Measurements from ENCODE around the gene RNF213. TPM values are rescaled to one million over a fixed set of nuclear protein-coding genes. Genes with fewer than 3 reads are reported as not detected.

The RNF213 gene
- total and polyA plus RNA-seq, 4 donors = 67.0 to 198 (median 106) TPM

DNA sequence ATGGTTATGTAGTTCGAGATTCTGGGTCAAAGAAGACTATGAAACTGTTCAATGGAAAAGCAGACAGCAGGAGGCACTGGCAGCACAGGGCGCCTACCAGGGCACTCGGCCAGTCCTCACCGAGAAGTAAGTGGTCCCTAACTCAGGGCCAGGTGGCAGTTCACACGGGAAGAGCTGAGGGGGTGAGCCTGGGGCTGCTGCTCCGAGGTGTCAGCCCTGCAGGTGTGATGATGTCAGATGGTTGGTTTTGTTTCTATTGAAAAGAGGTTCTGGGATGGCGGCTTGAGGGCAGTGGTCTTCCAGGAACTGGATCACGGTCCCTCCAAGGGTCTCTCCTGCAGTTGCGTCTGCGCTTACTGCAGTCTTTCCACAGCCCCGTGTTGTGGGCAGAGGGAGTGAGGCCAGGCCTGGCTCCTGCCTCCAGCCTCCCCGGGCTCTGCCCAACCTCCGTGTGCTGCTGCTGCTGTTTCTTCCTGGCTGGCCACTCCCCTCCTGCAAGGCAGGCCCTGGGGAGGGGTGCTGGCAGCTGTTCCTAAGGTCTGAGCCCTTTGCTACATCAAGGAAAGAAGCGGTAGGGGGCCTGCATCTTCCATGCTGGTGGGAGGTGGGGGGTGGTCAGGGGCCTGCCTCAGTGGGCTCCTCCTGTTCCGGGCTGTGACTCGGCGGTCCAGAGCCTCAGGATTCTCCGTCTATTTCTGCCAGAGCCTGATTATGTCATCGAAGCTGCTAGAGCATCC is 22.6 kb downstream of the RNF213 start:
- H3K27ac ChIP-seq (ENCODE audit: low read depth in 1 of 2, low read length in 1 of 2) = no peak overlapping the region
- H3K27me3 ChIP-seq (ENCODE audit: control insufficient read depth in 3 of 3, insufficient read depth in 3 of 3, low read length in 2 of 3) = no peaks in the 10 kb centered on the region
- H3K36me3 ChIP-seq (ENCODE audit: control insufficient read depth in 4 of 4, insufficient read depth in 4 of 4, low read length in 4 of 4) = peaks cover 4 to 39% (median 7%) of the 10 kb centered on the region in 4 donors
- WGBS, 2 donors = 84 to 88% methylated on average over 19 of the region's 19 CpGs
- H3K4me1 ChIP-seq (ENCODE audit: control insufficient read depth in 5 of 5, insufficient read depth in 5 of 5, low read length in 5 of 5) = peaks cover 0 to 6% (median 0%) of the 10 kb centered on the region in 5 donors
- no peaks in the 10 kb centered on the region for H3K9me3 ChIP-seq (ENCODE audit: control insufficient read depth in 4 of 4, insufficient read depth in 3 of 4, low read length in 3 of 4)
- ATAC-seq (ENCODE audit: insufficient read depth, low FRiP score) (no peak), DNase-seq (no peak)
- no peak overlapping the region for H3K9ac ChIP-seq (ENCODE audit: insufficient read depth in 1 of 2, low read length in 2 of 2)
- TF ChIP-seq, protein P1, sequence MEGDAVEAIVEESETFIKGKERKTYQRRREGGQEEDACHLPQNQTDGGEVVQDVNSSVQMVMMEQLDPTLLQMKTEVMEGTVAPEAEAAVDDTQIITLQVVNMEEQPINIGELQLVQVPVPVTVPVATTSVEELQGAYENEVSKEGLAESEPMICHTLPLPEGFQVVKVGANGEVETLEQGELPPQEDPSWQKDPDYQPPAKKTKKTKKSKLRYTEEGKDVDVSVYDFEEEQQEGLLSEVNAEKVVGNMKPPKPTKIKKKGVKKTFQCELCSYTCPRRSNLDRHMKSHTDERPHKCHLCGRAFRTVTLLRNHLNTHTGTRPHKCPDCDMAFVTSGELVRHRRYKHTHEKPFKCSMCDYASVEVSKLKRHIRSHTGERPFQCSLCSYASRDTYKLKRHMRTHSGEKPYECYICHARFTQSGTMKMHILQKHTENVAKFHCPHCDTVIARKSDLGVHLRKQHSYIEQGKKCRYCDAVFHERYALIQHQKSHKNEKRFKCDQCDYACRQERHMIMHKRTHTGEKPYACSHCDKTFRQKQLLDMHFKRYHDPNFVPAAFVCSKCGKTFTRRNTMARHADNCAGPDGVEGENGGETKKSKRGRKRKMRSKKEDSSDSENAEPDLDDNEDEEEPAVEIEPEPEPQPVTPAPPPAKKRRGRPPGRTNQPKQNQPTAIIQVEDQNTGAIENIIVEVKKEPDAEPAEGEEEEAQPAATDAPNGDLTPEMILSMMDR (IDR thresholded peaks at IDR 0.05; ENCODE audit: control extremely low read depth, extremely low read depth) = no peak
- H3K4me3 ChIP-seq = no peak overlapping the region

- Histone ChIP-seq H3K27ac (ENCODE audit: low read depth in 1 of 2, low read length in 1 of 2) (no peak overlapping the region), H3K4me1 (ENCODE audit: control insufficient read depth in 5 of 5, insufficient read depth in 5 of 5, low read length in 5 of 5) (peaks cover 0 to 6% (median 0%) of the 10 kb centered on the region in 5 donors), H3K9ac (ENCODE audit: insufficient read depth in 1 of 2, low read length in 2 of 2) (no peak overlapping the region), H3K9me3 (ENCODE audit: control insufficient read depth in 4 of 4, insufficient read depth in 3 of 4, low read length in 3 of 4) (no peaks in the 10 kb centered on the region), H3K4me3 (no peak overlapping the region), H3K36me3 (ENCODE audit: control insufficient read depth in 4 of 4, insufficient read depth in 4 of 4, low read length in 4 of 4) (peaks cover 9 to 42% (median 12%) of the 10 kb centered on the region in 4 donors), H3K27me3 (ENCODE audit: control insufficient read depth in 3 of 3, insufficient read depth in 3 of 3, low read length in 2 of 3) (no peaks in the 10 kb centered on the region)
- DNase-seq (no peak), ATAC-seq (ENCODE audit: insufficient read depth, low FRiP score) (no peak)
- 86 to 92% methylated on average over 11 of the region's 11 CpGs for WGBS, 2 donors
- TF ChIP-seq, protein P1 (IDR thresholded peaks at IDR 0.05; ENCODE audit: control extremely low read depth, extremely low read depth) = no peak
These were observed 24.0 kb downstream of the RNF213 start for GRCh38 chr17:80284631-80285030.

DNA sequence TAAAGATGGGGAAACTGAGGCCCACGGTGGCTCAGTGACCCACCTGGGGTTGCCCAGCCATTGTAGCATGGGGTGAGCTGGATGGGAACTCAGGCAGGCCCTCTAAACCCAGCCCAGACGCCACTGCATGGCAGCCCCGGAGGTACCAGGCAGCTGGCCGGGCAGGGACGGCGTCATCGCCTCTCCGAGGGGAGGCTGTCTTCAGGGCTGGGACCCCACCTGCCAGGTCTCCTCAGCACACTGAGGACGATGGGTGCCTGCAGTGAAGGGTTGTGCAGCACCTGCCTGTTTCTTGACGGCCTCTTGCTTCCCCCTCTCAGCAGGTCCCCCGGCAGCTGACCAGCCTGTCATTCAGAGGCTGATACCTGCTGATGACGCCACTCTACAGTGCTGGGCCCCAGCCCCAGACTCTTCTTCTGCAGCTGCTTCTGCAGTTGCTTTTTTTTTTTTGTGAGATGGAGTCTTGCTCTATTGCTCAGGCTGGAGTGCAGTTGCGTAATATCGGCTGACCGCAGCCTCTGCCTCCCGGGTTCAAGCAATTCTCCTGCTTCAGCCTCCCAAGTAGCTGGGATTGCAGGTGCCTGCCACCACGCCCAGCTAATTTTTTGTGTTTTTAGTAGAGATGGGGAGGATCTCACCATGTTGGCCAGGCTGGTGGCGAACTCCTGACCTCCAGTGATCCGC is 24.7 kb downstream of the RNF213 start:
- Histone ChIP-seq H3K27ac (ENCODE audit: low read depth in 1 of 2, low read length in 1 of 2) (no peak overlapping the region), H3K4me3 (no peak overlapping the region), H3K36me3 (ENCODE audit: control insufficient read depth in 4 of 4, insufficient read depth in 4 of 4, low read length in 4 of 4) (peaks cover 9 to 46% (median 12%) of the 10 kb centered on the region in 4 donors), H3K9ac (ENCODE audit: insufficient read depth in 1 of 2, low read length in 2 of 2) (no peak overlapping the region), H3K4me1 (ENCODE audit: control insufficient read depth in 5 of 5, insufficient read depth in 5 of 5, low read length in 5 of 5) (no peaks in the 10 kb centered on the region), H3K27me3 (ENCODE audit: control insufficient read depth in 3 of 3, insufficient read depth in 3 of 3, low read length in 2 of 3) (no peaks in the 10 kb centered on the region), H3K9me3 (ENCODE audit: control insufficient read depth in 4 of 4, insufficient read depth in 3 of 4, low read length in 3 of 4) (no peaks in the 10 kb centered on the region)
- WGBS, 2 donors = 86 to 92% methylated on average over 19 of the region's 19 CpGs
- DNase-seq (no peak), ATAC-seq (ENCODE audit: insufficient read depth, low FRiP score) (no peak)
- TF ChIP-seq, protein P1 (IDR thresholded peaks at IDR 0.05; ENCODE audit: control extremely low read depth, extremely low read depth) = no peak

Measured in lung (tissue), 12 donors.